GM23338 (cell line): ENCODE data around the gene PPP1R12A.

ENCODE experiments used
- EZH2 ChIP-seq: fragments of 200-600 bp; sonication (generic); IDR thresholded peaks from one replicate; pipeline ENCODE4 v1.8.0; 2017; ENCODE audit warnings: antibody characterized with exemption, mild to moderate bottlenecking, low read depth; ENCODE audit not compliant: unreplicated experiment
- EZH2phosphoT487 ChIP-seq: fragments of 200-600 bp; sonication (generic); IDR thresholded peaks from one replicate; pipeline ENCODE4 v1.8.1; 2018; ENCODE audit warnings: antibody characterized with exemption; ENCODE audit not compliant: unreplicated experiment
- TF ChIP-seq, protein P1 (sequence below): IDR thresholded peaks from one replicate; pipeline ENCODE4 v1.6.1; 2018; ENCODE audit warnings: antibody characterized with exemption; ENCODE audit not compliant: unreplicated experiment
- TF ChIP-seq, protein P2 (sequence below), 2 experiments: fragments of 200-600 bp in 1 of 2; sonication (generic) in 1 of 2; conservative IDR thresholded peaks; 2 replicates each; pipeline versions ENCODE4 v1.5.1 to v1.6.1; 2016 to 2017; ENCODE audit warnings: antibody characterized with exemption in 2 of 2, low read depth in 2 of 2, mild to moderate bottlenecking in 2 of 2, moderate library complexity in 1 of 2
- TF ChIP-seq, protein P3 (sequence below): IDR thresholded peaks from 2 replicates; pipeline ENCODE4 v1.6.1; 2016; ENCODE audit warnings: antibody characterized with exemption

DNA sequence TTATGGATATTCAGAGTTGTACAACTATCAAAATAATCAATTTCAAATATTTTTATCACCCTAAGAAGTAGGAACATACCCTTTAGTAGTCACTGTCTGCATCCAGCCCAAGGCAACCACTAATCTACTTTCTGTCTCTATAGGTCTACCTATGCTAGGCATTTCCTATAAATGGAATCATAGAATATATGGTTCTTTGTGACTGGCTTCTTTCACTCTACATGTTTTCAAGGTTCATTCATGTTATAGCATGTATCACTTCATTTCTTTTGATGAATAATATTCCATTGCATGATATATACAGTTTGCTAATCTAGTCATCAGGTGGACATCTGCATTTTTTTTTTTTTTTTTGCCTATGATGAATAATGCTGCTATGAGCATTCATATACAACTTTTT, 112.4 kb downstream of the PPP1R12A start:
- TF ChIP-seq EZH2phosphoT487 (no peak), EZH2 (no peak)
- TF ChIP-seq, protein P1, sequence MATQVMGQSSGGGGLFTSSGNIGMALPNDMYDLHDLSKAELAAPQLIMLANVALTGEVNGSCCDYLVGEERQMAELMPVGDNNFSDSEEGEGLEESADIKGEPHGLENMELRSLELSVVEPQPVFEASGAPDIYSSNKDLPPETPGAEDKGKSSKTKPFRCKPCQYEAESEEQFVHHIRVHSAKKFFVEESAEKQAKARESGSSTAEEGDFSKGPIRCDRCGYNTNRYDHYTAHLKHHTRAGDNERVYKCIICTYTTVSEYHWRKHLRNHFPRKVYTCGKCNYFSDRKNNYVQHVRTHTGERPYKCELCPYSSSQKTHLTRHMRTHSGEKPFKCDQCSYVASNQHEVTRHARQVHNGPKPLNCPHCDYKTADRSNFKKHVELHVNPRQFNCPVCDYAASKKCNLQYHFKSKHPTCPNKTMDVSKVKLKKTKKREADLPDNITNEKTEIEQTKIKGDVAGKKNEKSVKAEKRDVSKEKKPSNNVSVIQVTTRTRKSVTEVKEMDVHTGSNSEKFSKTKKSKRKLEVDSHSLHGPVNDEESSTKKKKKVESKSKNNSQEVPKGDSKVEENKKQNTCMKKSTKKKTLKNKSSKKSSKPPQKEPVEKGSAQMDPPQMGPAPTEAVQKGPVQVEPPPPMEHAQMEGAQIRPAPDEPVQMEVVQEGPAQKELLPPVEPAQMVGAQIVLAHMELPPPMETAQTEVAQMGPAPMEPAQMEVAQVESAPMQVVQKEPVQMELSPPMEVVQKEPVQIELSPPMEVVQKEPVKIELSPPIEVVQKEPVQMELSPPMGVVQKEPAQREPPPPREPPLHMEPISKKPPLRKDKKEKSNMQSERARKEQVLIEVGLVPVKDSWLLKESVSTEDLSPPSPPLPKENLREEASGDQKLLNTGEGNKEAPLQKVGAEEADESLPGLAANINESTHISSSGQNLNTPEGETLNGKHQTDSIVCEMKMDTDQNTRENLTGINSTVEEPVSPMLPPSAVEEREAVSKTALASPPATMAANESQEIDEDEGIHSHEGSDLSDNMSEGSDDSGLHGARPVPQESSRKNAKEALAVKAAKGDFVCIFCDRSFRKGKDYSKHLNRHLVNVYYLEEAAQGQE, result no peak
- TF ChIP-seq, protein P2, sequence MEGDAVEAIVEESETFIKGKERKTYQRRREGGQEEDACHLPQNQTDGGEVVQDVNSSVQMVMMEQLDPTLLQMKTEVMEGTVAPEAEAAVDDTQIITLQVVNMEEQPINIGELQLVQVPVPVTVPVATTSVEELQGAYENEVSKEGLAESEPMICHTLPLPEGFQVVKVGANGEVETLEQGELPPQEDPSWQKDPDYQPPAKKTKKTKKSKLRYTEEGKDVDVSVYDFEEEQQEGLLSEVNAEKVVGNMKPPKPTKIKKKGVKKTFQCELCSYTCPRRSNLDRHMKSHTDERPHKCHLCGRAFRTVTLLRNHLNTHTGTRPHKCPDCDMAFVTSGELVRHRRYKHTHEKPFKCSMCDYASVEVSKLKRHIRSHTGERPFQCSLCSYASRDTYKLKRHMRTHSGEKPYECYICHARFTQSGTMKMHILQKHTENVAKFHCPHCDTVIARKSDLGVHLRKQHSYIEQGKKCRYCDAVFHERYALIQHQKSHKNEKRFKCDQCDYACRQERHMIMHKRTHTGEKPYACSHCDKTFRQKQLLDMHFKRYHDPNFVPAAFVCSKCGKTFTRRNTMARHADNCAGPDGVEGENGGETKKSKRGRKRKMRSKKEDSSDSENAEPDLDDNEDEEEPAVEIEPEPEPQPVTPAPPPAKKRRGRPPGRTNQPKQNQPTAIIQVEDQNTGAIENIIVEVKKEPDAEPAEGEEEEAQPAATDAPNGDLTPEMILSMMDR (conservative IDR thresholded peaks at IDR 0.05; ENCODE audit: low read depth in 2 of 2), result no peak
- TF ChIP-seq, protein P3, sequence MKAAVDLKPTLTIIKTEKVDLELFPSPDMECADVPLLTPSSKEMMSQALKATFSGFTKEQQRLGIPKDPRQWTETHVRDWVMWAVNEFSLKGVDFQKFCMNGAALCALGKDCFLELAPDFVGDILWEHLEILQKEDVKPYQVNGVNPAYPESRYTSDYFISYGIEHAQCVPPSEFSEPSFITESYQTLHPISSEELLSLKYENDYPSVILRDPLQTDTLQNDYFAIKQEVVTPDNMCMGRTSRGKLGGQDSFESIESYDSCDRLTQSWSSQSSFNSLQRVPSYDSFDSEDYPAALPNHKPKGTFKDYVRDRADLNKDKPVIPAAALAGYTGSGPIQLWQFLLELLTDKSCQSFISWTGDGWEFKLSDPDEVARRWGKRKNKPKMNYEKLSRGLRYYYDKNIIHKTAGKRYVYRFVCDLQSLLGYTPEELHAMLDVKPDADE, result no peak
